Karpas-422 (cell line): ENCODE measurements around the gene SFT2D2. TPM values are rescaled to one million over a fixed set of nuclear protein-coding genes. Genes with fewer than 3 reads are reported as not detected.
"Not testable (repeated sequence)": the region's sequence is repeated elsewhere in the genome, so short reads cannot be mapped to it uniquely, and the experiment has no call there.

Experiments
- DNase-seq: peaks from one replicate; pipeline ENCODE4 v3.0.0-alpha.2; 2015
- H2AFZ ChIP-seq: fragments of 200-600 bp; sonication (generic); 2 replicates; pipeline ENCODE4 v1.6.1; 2014; ENCODE audit warnings: antibody characterized with exemption, low read length, mixed read lengths
- H3K27ac ChIP-seq: fragments of 200-600 bp; sonication (generic); 2 replicates; pipeline ENCODE4 v1.5.1; 2014; ENCODE audit warnings: mild to moderate bottlenecking, low read length, moderate library complexity
- H3K27me3 ChIP-seq: fragments of 200-600 bp; sonication (generic); 2 replicates; pipeline ENCODE4 v1.6.1; 2014; ENCODE audit warnings: low read length, mixed read lengths
- H3K36me3 ChIP-seq: fragments of 200-600 bp; sonication (generic); 2 replicates; pipeline ENCODE4 v1.6.1; 2014; ENCODE audit warnings: low read length, mixed read lengths; ENCODE audit not compliant: insufficient read depth
- H3K4me1 ChIP-seq: fragments of 200-600 bp; sonication (generic); 2 replicates; pipeline ENCODE4 v1.6.1; 2014; ENCODE audit warnings: mild to moderate bottlenecking, low read length, mixed read lengths
- H3K4me2 ChIP-seq: fragments of 200-600 bp; sonication (generic); 2 replicates; pipeline ENCODE4 v1.6.1; 2014; ENCODE audit warnings: low read length, low read depth, mild to moderate bottlenecking; ENCODE audit not compliant: poor library complexity, severe bottlenecking
- H3K4me3 ChIP-seq: fragments of 200-600 bp; sonication (generic); 2 replicates; pipeline ENCODE4 v1.5.1; 2014; ENCODE audit warnings: mild to moderate bottlenecking, antibody characterized with exemption, low read length, mixed read lengths
- H3K79me2 ChIP-seq: fragments of 200-600 bp; sonication (generic); 2 replicates; pipeline ENCODE4 v1.6.1; 2014; ENCODE audit warnings: mild to moderate bottlenecking, low read length, mixed read lengths
- H3K9ac ChIP-seq: fragments of 200-600 bp; sonication (generic); 2 replicates; pipeline ENCODE4 v1.6.0; 2014; ENCODE audit warnings: low read length
- H3K9me2 ChIP-seq: fragments of 200-600 bp; sonication (generic), shearing (Covaris generic); replicated peaks from 2 replicates; pipeline ENCODE4 v1.6.0; 2014; ENCODE audit warnings: mild to moderate bottlenecking, low read length, moderate library complexity; ENCODE audit not compliant: insufficient read depth
- H3K9me3 ChIP-seq: fragments of 300-700, 200-600 bp; sonication (generic); 2 replicates; pipeline ENCODE4 v1.6.1; 2014; ENCODE audit warnings: low read length, mixed read lengths
- H4K20me1 ChIP-seq: fragments of 200-600 bp; sonication (generic); 2 replicates; pipeline ENCODE4 v1.6.1; 2014; ENCODE audit warnings: mild to moderate bottlenecking, antibody characterized with exemption, low read length, low read depth; ENCODE audit not compliant: insufficient read depth
- total RNA-seq: library from RNA; depleted of rRNA; stranded (reverse); fragments of >200 nt; shearing (Covaris generic); gene quantifications from 2 replicates; pipeline ENCODE4 v1.2.3, GENCODE V29; 2014; ENCODE audit warnings: low replicate concordance

SFT2D2 gene
- total RNA-seq, 1 experiment from 2014 or later: 41.1 TPM

GRCh38 chr1:168190403-168190802, 35.4 kb upstream of the SFT2D2 start:
- Histone ChIP-seq H3K4me3 (no peak overlapping the region), H3K9me2 (no peaks in the 10 kb centered on the region), H3K27ac (no peak overlapping the region), H3K36me3 (peaks cover 16% of the 10 kb centered on the region), H3K27me3 (no peaks in the 10 kb centered on the region), H3K9ac (no peak overlapping the region), H4K20me1 (no peaks in the 10 kb centered on the region), H3K79me2 (peaks cover 52% of the 10 kb centered on the region), H2AFZ (no peak overlapping the region), H3K4me2 (no peak overlapping the region), H3K4me1 (no peaks in the 10 kb centered on the region), H3K9me3 (no peaks in the 10 kb centered on the region)
- no peak for DNase-seq

- no peaks in the 10 kb centered on the region for H3K4me1 ChIP-seq
- peaks cover 36% of the 10 kb centered on the region for H3K36me3 ChIP-seq
- no peak overlapping the region for H3K9ac ChIP-seq
- peaks cover 19% of the 10 kb centered on the region for H3K79me2 ChIP-seq
- no peaks in the 10 kb centered on the region for H4K20me1 ChIP-seq
- no peak for DNase-seq
- no peaks in the 10 kb centered on the region for H3K27me3 ChIP-seq
- H3K4me3 ChIP-seq: no peak overlapping the region
- no peaks in the 10 kb centered on the region for H3K9me2 ChIP-seq
- H3K27ac ChIP-seq: no peak overlapping the region
- no peaks in the 10 kb centered on the region for H3K9me3 ChIP-seq
- no peak overlapping the region for H3K4me2 ChIP-seq
- no peak overlapping the region for H2AFZ ChIP-seq
These were observed 30.3 kb upstream of the SFT2D2 start for GRCh38 chr1:168195199-168196135.

- Histone ChIP-seq H2AFZ (no peak overlapping the region), H3K79me2 (peaks cover 11% of the 10 kb centered on the region; the same call in 1 of the 2 replicates), H4K20me1 (no peaks in the 10 kb centered on the region), H3K9me3 (no peaks in the 10 kb centered on the region), H3K36me3 (peaks cover 37% of the 10 kb centered on the region), H3K9me2 (no peaks in the 10 kb centered on the region), H3K27ac (no peak overlapping the region), H3K4me3 (no peak overlapping the region), H3K4me1 (no peaks in the 10 kb centered on the region), H3K27me3 (no peaks in the 10 kb centered on the region), H3K9ac (no peak overlapping the region), H3K4me2 (no peak overlapping the region)
- no peak for DNase-seq
These were observed 26.7 kb upstream of the SFT2D2 start for GRCh38 chr1:168199056-168199455.

- Histone ChIP-seq H3K36me3 (peaks cover 32% of the 10 kb centered on the region), H4K20me1 (no peaks in the 10 kb centered on the region), H3K9me2 (no peaks in the 10 kb centered on the region), H3K27me3 (no peaks in the 10 kb centered on the region), H3K9me3 (no peaks in the 10 kb centered on the region), H3K79me2 (no peaks in the 10 kb centered on the region), H3K27ac (no peak overlapping the region), H3K4me1 (no peaks in the 10 kb centered on the region), H3K4me2 (no peak overlapping the region), H2AFZ (no peak overlapping the region), H3K9ac (no peak overlapping the region), H3K4me3 (no peak overlapping the region)
- no peak for DNase-seq
These were observed 22.7 kb upstream of the SFT2D2 start for GRCh38 chr1:168202941-168203654.

GRCh38 chr1:168206111-168206510, 19.7 kb upstream of the SFT2D2 start:
- H3K27me3 ChIP-seq: no peaks in the 10 kb centered on the region
- H3K36me3 ChIP-seq: peaks cover 6% of the 10 kb centered on the region
- H2AFZ ChIP-seq: no peak overlapping the region
- H3K9me3 ChIP-seq: no peaks in the 10 kb centered on the region
- H3K4me1 ChIP-seq: no peaks in the 10 kb centered on the region
- DNase-seq: no peak
- no peak overlapping the region for H3K4me3 ChIP-seq
- no peaks in the 10 kb centered on the region for H3K9me2 ChIP-seq
- H3K79me2 ChIP-seq: no peaks in the 10 kb centered on the region
- H3K4me2 ChIP-seq: no peak overlapping the region
- no peak overlapping the region for H3K9ac ChIP-seq
- no peak overlapping the region for H3K27ac ChIP-seq
- no peaks in the 10 kb centered on the region for H4K20me1 ChIP-seq

GRCh38 chr1:168207673-168208072, 18.1 kb upstream of the SFT2D2 start:
- not testable (repeated sequence) for H3K4me1 ChIP-seq, H3K4me2 ChIP-seq, H3K36me3 ChIP-seq, H3K27me3 ChIP-seq, H3K9me3 ChIP-seq, H3K27ac ChIP-seq, H3K9me2 ChIP-seq, DNase-seq, H3K4me3 ChIP-seq, H3K9ac ChIP-seq, H3K79me2 ChIP-seq, H4K20me1 ChIP-seq, H2AFZ ChIP-seq

GRCh38 chr1:168210312-168210711, 15.5 kb upstream of the SFT2D2 start:
- DNase-seq: no peak
- Histone ChIP-seq H4K20me1 (no peaks in the 10 kb centered on the region), H2AFZ (no peak overlapping the region), H3K36me3 (no peaks in the 10 kb centered on the region), H3K4me2 (no peak overlapping the region), H3K4me1 (no peaks in the 10 kb centered on the region), H3K79me2 (no peaks in the 10 kb centered on the region), H3K27me3 (no peaks in the 10 kb centered on the region), H3K9ac (no peak overlapping the region), H3K9me3 (no peaks in the 10 kb centered on the region), H3K27ac (no peak overlapping the region), H3K4me3 (no peak overlapping the region), H3K9me2 (no peaks in the 10 kb centered on the region)

GRCh38 chr1:168213349-168213748, 12.5 kb upstream of the SFT2D2 start:
- no peaks in the 10 kb centered on the region for H3K36me3 ChIP-seq
- H3K27ac ChIP-seq: no peak overlapping the region
- no peak overlapping the region for H2AFZ ChIP-seq
- H3K4me1 ChIP-seq: no peaks in the 10 kb centered on the region
- H4K20me1 ChIP-seq: no peaks in the 10 kb centered on the region
- no peaks in the 10 kb centered on the region for H3K9me3 ChIP-seq
- no peaks in the 10 kb centered on the region for H3K79me2 ChIP-seq
- no peaks in the 10 kb centered on the region for H3K27me3 ChIP-seq
- DNase-seq: no peak
- no peaks in the 10 kb centered on the region for H3K9me2 ChIP-seq
- no peak overlapping the region for H3K4me3 ChIP-seq
- H3K4me2 ChIP-seq: no peak overlapping the region
- H3K9ac ChIP-seq: no peak overlapping the region
